GM04503 (cell line): Measurements from ENCODE around the gene PCARE.

Experiments
- DNase-seq: peaks from one replicate; pipeline ENCODE4 v3.0.0-alpha.2; 2012; ENCODE audit warnings: low read depth

PCARE gene

GRCh38 chr2:29063056-29063455 lies 11.3 kb downstream of the PCARE start:
- DNase-seq = no peak

- DNase-seq = no peak
Observed at GRCh38 chr2:29062371-29062770, 12.0 kb downstream of the PCARE start.

GRCh38 chr2:29061616-29062015 lies 12.7 kb downstream of the PCARE start:
- no peak for DNase-seq

GRCh38 chr2:29061176-29061575 lies 13.1 kb downstream of the PCARE start:
- no peak for DNase-seq

- no peak for DNase-seq
Observed at GRCh38 chr2:29060441-29060840, 13.9 kb downstream of the PCARE start.

GRCh38 chr2:29059624-29060023 lies 14.7 kb downstream of the PCARE start:
- no peak for DNase-seq

GRCh38 chr2:29057006-29057405 lies 17.3 kb downstream of the PCARE start:
- no peak for DNase-seq

- DNase-seq = no peak
Observed at GRCh38 chr2:29056452-29056851, 17.9 kb downstream of the PCARE start.

GRCh38 chr2:29055601-29056000 lies 18.7 kb downstream of the PCARE start:
- DNase-seq = no peak

GRCh38 chr2:29054430-29054829 lies 19.9 kb downstream of the PCARE start:
- DNase-seq = no peak

- DNase-seq = no peak
Observed at GRCh38 chr2:29053670-29054400, 20.5 kb downstream of the PCARE start.

GRCh38 chr2:29053223-29053622 lies 21.1 kb downstream of the PCARE start:
- DNase-seq = no peak

- no peak for DNase-seq
Observed at GRCh38 chr2:29052807-29053206, 21.5 kb downstream of the PCARE start.

GRCh38 chr2:29051730-29052129 lies 22.6 kb downstream of the PCARE start:
- DNase-seq = no peak

- DNase-seq = no peak
Observed at GRCh38 chr2:29050591-29050990, 23.7 kb downstream of the PCARE start.

- no peak for DNase-seq
Observed at GRCh38 chr2:29047083-29047845, 27.1 kb downstream of the PCARE start.

GRCh38 chr2:29046321-29046720 lies 28.0 kb downstream of the PCARE start:
- DNase-seq = no peak

- DNase-seq = no peak
Observed at GRCh38 chr2:29044459-29044858, 29.9 kb downstream of the PCARE start.

GRCh38 chr2:29042561-29043075 lies 31.7 kb downstream of the PCARE start:
- DNase-seq = no peak

GRCh38 chr2:29041161-29041660 lies 33.1 kb downstream of the PCARE start:
- no peak for DNase-seq

- DNase-seq = no peak
Observed at GRCh38 chr2:29040552-29040951, 33.8 kb downstream of the PCARE start.

GRCh38 chr2:29039718-29040480 lies 34.4 kb downstream of the PCARE start:
- no peak for DNase-seq
